ENCODE results near the gene ZNF778.
"Not testable (repeated sequence)": the region's sequence is repeated elsewhere in the genome, so short reads cannot be mapped to it uniquely, and the experiment has no call there.

The ZNF778 gene

GRCh38 chr16:89266521-89267134, 49.1 kb downstream of the ZNF778 start:
- Histone ChIP-seq H3K79me1 (replicated peaks; ENCODE audit: low read length, poor library complexity, severe bottlenecking) (peaks cover 26% of the 10 kb centered on the region), H3K9me3 (ENCODE audit: control insufficient read depth, low read length) (no peaks in the 10 kb centered on the region), H3K4me1 (ENCODE audit: control insufficient read depth, insufficient read depth, low read depth, low read length) (peaks cover 10% of the 10 kb centered on the region), H3K27ac (ENCODE audit: low read length, poor library complexity, severe bottlenecking) (no peak overlapping the region), H3K36me3 (ENCODE audit: control insufficient read depth in 1 of 2, insufficient read depth in 2 of 2, low read depth in 1 of 2, low read length in 2 of 2) (peaks cover 48 to 64% of the 10 kb centered on the region in 2 experiments), H3K4me2 (ENCODE audit: low read length, poor library complexity, severe bottlenecking) (no peak overlapping the region), H3K14ac (ENCODE audit: low read length in 2 of 2) (no peak overlapping the region), H3K18ac (ENCODE audit: low read depth in 1 of 2, low read length in 2 of 2) (no peak overlapping the region), H3K27me3 (ENCODE audit: control insufficient read depth in 1 of 2, insufficient read depth in 1 of 2, low read length in 2 of 2) (no peaks in the 10 kb centered on the region), H2BK12ac (ENCODE audit: low read length in 2 of 2) (no peak overlapping the region), H3K4ac (ENCODE audit: low read depth in 1 of 2, low read length in 2 of 2) (no peak overlapping the region), H3K9ac (ENCODE audit: low read length) (no peak overlapping the region), H2BK120ac (ENCODE audit: low read depth, low read length) (no peak overlapping the region), H3K23ac (ENCODE audit: low read length in 2 of 2) (no peak overlapping the region), H4K8ac (ENCODE audit: low read length) (no peak overlapping the region), H2AK5ac (ENCODE audit: low read length, severe bottlenecking) (no peak overlapping the region), H2BK15ac (ENCODE audit: low read depth, poor library complexity, severe bottlenecking) (no peak overlapping the region), H4K91ac (ENCODE audit: low read length) (no peak overlapping the region), H2AFZ (ENCODE audit: low read depth, low read length) (no peak overlapping the region), H2BK5ac (ENCODE audit: low read depth, low read length, poor library complexity, severe bottlenecking) (no peak overlapping the region), H3K4me3 (ENCODE audit: insufficient read depth in 1 of 2, low read depth in 1 of 2, low read length in 2 of 2) (no peak overlapping the region)
- DNase-seq = no peak
- 97% methylated on average over 17 of the region's 17 CpGs for WGBS

GRCh38 chr16:89267746-89268145, 50.2 kb downstream of the ZNF778 start:
- DNase-seq; H4K91ac ChIP-seq (ENCODE audit: low read length); H3K14ac ChIP-seq (ENCODE audit: low read length in 2 of 2); H3K4me1 ChIP-seq (ENCODE audit: control insufficient read depth, insufficient read depth, low read depth, low read length); H2AK5ac ChIP-seq (ENCODE audit: low read length, severe bottlenecking); H3K4me2 ChIP-seq (ENCODE audit: low read length, poor library complexity, severe bottlenecking); H4K8ac ChIP-seq (ENCODE audit: low read length); H3K27me3 ChIP-seq (ENCODE audit: control insufficient read depth in 1 of 2, insufficient read depth in 1 of 2, low read length in 2 of 2); H3K27ac ChIP-seq (ENCODE audit: low read length, poor library complexity, severe bottlenecking); H3K23ac ChIP-seq (ENCODE audit: low read length in 2 of 2); H2BK120ac ChIP-seq (ENCODE audit: low read depth, low read length); H3K9me3 ChIP-seq (ENCODE audit: control insufficient read depth, low read length); H3K4ac ChIP-seq (ENCODE audit: low read depth in 1 of 2, low read length in 2 of 2); H3K4me3 ChIP-seq (ENCODE audit: insufficient read depth in 1 of 2, low read depth in 1 of 2, low read length in 2 of 2); H2BK12ac ChIP-seq (ENCODE audit: low read length in 2 of 2); H2BK15ac ChIP-seq (ENCODE audit: low read depth, poor library complexity, severe bottlenecking); H2BK5ac ChIP-seq (ENCODE audit: low read depth, low read length, poor library complexity, severe bottlenecking); H3K18ac ChIP-seq (ENCODE audit: low read depth in 1 of 2, low read length in 2 of 2); H2AFZ ChIP-seq (ENCODE audit: low read depth, low read length); H3K9ac ChIP-seq (ENCODE audit: low read length): not testable (repeated sequence)
- WGBS = no CpG with 5 or more reads among the region's 15 CpGs
- H3K79me1 ChIP-seq (replicated peaks; ENCODE audit: low read length, poor library complexity, severe bottlenecking) = peaks cover 30% of the 10 kb centered on the region
- H3K36me3 ChIP-seq (ENCODE audit: control insufficient read depth in 1 of 2, insufficient read depth in 2 of 2, low read depth in 1 of 2, low read length in 2 of 2) = peaks cover 59 to 69% of the 10 kb centered on the region in 2 experiments

- 97% methylated on average over 19 of the region's 19 CpGs for WGBS
- no peaks in the 10 kb centered on the region for H3K27me3 ChIP-seq (ENCODE audit: control insufficient read depth in 1 of 2, insufficient read depth in 1 of 2, low read length in 2 of 2)
- H3K4me2 ChIP-seq (ENCODE audit: low read length, poor library complexity, severe bottlenecking) = no peak overlapping the region
- H3K4me3 ChIP-seq (ENCODE audit: insufficient read depth in 1 of 2, low read depth in 1 of 2, low read length in 2 of 2) = peak overlapping the region in 1 of 2 experiments; percentile 60
- H3K36me3 ChIP-seq (ENCODE audit: control insufficient read depth in 1 of 2, insufficient read depth in 2 of 2, low read depth in 1 of 2, low read length in 2 of 2) = peaks cover 67 to 74% of the 10 kb centered on the region in 2 experiments
- no peak overlapping the region for H2BK120ac ChIP-seq (ENCODE audit: low read depth, low read length)
- H4K8ac ChIP-seq (ENCODE audit: low read length) = no peak overlapping the region
- H3K79me1 ChIP-seq (replicated peaks; ENCODE audit: low read length, poor library complexity, severe bottlenecking) = peaks cover 31% of the 10 kb centered on the region
- no peak overlapping the region for H2AK5ac ChIP-seq (ENCODE audit: low read length, severe bottlenecking)
- peak overlapping the region in 1 of 2 experiments; percentile 1 for H3K14ac ChIP-seq (ENCODE audit: low read length in 2 of 2)
- no peak overlapping the region for H2AFZ ChIP-seq (ENCODE audit: low read depth, low read length)
- no peak overlapping the region for H3K23ac ChIP-seq (ENCODE audit: low read length in 2 of 2)
- no peak overlapping the region for H2BK15ac ChIP-seq (ENCODE audit: low read depth, poor library complexity, severe bottlenecking)
- H2BK12ac ChIP-seq (ENCODE audit: low read length in 2 of 2) = peak overlapping the region in 1 of 2 experiments; percentile 15
- H3K9ac ChIP-seq (ENCODE audit: low read length) = peak overlapping the region; percentile 64
- H3K27ac ChIP-seq (ENCODE audit: low read length, poor library complexity, severe bottlenecking) = no peak overlapping the region
- H3K4me1 ChIP-seq (ENCODE audit: control insufficient read depth, insufficient read depth, low read depth, low read length) = peaks cover 7% of the 10 kb centered on the region
- H3K4ac ChIP-seq (ENCODE audit: low read depth in 1 of 2, low read length in 2 of 2) = no peak overlapping the region
- no peaks in the 10 kb centered on the region for H3K9me3 ChIP-seq (ENCODE audit: control insufficient read depth, low read length)
- H4K91ac ChIP-seq (ENCODE audit: low read length) = no peak overlapping the region
- no peak overlapping the region for H2BK5ac ChIP-seq (ENCODE audit: low read depth, low read length, poor library complexity, severe bottlenecking)
- DNase-seq = no peak
- peak overlapping the region in 1 of 2 experiments; percentile 5 for H3K18ac ChIP-seq (ENCODE audit: low read depth in 1 of 2, low read length in 2 of 2)
These were observed 51.1 kb downstream of the ZNF778 start for GRCh38 chr16:89268585-89268984.

DNA sequence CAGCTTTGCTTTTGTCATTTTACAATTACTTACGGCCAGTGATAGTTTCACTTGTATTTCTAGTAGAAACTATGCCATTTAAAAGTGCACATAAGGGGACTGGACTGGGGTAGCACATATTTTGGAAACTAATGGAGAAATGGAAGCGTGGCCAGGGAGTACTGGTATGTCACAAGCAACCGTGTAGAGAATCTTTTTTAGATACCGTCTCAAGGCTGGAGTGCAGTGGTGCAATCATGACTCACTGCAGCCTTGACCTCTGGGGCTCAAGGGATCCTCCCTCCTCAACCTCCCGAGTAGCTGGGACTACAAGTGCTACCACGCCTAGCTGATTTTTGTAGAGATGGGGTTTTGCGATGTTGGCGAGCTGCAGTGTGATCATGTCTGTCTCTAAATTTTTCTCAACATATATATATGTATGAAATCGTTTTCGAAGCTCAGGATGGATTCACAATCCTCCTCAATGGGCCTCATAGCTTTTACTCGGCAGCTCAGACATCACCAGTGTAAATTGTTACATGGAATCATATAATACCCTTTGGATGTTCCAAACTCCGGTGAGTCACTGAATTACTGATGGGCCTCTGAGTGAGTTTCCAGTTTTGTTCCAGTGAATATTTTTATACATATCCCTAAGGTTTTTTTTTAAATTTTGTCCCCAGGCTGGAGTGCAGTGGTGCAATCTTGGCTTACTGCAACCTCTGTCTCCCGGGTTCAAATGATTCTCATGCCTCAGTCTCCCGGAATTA, 51.7 kb downstream of the ZNF778 start:
- Histone ChIP-seq H2AK5ac (ENCODE audit: low read length, severe bottlenecking) (no peak overlapping the region), H4K91ac (ENCODE audit: low read length) (no peak overlapping the region), H3K79me1 (replicated peaks; ENCODE audit: low read length, poor library complexity, severe bottlenecking) (peaks cover 37% of the 10 kb centered on the region), H3K18ac (ENCODE audit: low read depth in 1 of 2, low read length in 2 of 2) (peak overlapping the region in 1 of 2 experiments; percentile 5), H3K4me2 (ENCODE audit: low read length, poor library complexity, severe bottlenecking) (no peak overlapping the region), H2BK15ac (ENCODE audit: low read depth, poor library complexity, severe bottlenecking) (no peak overlapping the region), H2BK12ac (ENCODE audit: low read length in 2 of 2) (no peak overlapping the region), H3K36me3 (ENCODE audit: control insufficient read depth in 1 of 2, insufficient read depth in 2 of 2, low read depth in 1 of 2, low read length in 2 of 2) (peaks cover 72 to 78% of the 10 kb centered on the region in 2 experiments), H3K14ac (ENCODE audit: low read length in 2 of 2) (no peak overlapping the region), H3K27ac (ENCODE audit: low read length, poor library complexity, severe bottlenecking) (no peak overlapping the region), H2BK120ac (ENCODE audit: low read depth, low read length) (no peak overlapping the region), H3K4me1 (ENCODE audit: control insufficient read depth, insufficient read depth, low read depth, low read length) (peaks cover 7% of the 10 kb centered on the region), H2AFZ (ENCODE audit: low read depth, low read length) (no peak overlapping the region), H3K9me3 (ENCODE audit: control insufficient read depth, low read length) (no peaks in the 10 kb centered on the region), H3K27me3 (ENCODE audit: control insufficient read depth in 1 of 2, insufficient read depth in 1 of 2, low read length in 2 of 2) (no peaks in the 10 kb centered on the region), H3K23ac (ENCODE audit: low read length in 2 of 2) (no peak overlapping the region), H4K8ac (ENCODE audit: low read length) (no peak overlapping the region), H3K9ac (ENCODE audit: low read length) (peak overlapping the region; percentile 64), H3K4me3 (ENCODE audit: insufficient read depth in 1 of 2, low read depth in 1 of 2, low read length in 2 of 2) (peak overlapping the region in 1 of 2 experiments; percentile 60), H2BK5ac (ENCODE audit: low read depth, low read length, poor library complexity, severe bottlenecking) (no peak overlapping the region), H3K4ac (ENCODE audit: low read depth in 1 of 2, low read length in 2 of 2) (no peak overlapping the region)
- 72% methylated on average over 7 of the region's 14 CpGs for WGBS
- peak; percentile 80 for DNase-seq
